Measurements from ENCODE around the gene FNDC3B. TPM values are rescaled to one million over a fixed set of nuclear protein-coding genes. Genes with fewer than 3 reads are reported as not detected.
A peak's percentile ranks its signal among the peaks of the same experiment; 100 is the strongest.

Gene FNDC3B
- total RNA-seq, 1 donor from 2014 or later: 169 TPM

- DNase-seq: no peak
Observed at GRCh38 chr3:172192830-172193415, 153.5 kb downstream of the FNDC3B start.

- DNase-seq: no peak
Observed at GRCh38 chr3:172193436-172193835, 154.1 kb downstream of the FNDC3B start.

GRCh38 chr3:172194702-172195406, 155.5 kb downstream of the FNDC3B start:
- DNase-seq: no peak

GRCh38 chr3:172195407-172195754, 156.0 kb downstream of the FNDC3B start:
- DNase-seq: peak; percentile 14

GRCh38 chr3:172197344-172197743, 158.0 kb downstream of the FNDC3B start:
- no peak for DNase-seq

- no peak for DNase-seq
Observed at GRCh38 chr3:172198428-172198827, 159.1 kb downstream of the FNDC3B start.

- DNase-seq: no peak
Observed at GRCh38 chr3:172199850-172200369, 160.5 kb downstream of the FNDC3B start.

GRCh38 chr3:172201136-172201869, 161.9 kb downstream of the FNDC3B start:
- DNase-seq: peak; percentile 92

GRCh38 chr3:172201870-172202236, 162.5 kb downstream of the FNDC3B start:
- peak; percentile 91 for DNase-seq

- DNase-seq: no peak
Observed at GRCh38 chr3:172202797-172203196, 163.4 kb downstream of the FNDC3B start.

- peak; percentile 24 for DNase-seq
Observed at GRCh38 chr3:172203522-172204258, 164.3 kb downstream of the FNDC3B start.

- DNase-seq: no peak
Observed at GRCh38 chr3:172204716-172205115, 165.3 kb downstream of the FNDC3B start.

GRCh38 chr3:172208586-172209332, 169.4 kb downstream of the FNDC3B start:
- no peak for DNase-seq

GRCh38 chr3:172209333-172210321, 170.2 kb downstream of the FNDC3B start:
- no peak for DNase-seq

GRCh38 chr3:172210355-172210754, 171.0 kb downstream of the FNDC3B start:
- DNase-seq: no peak

GRCh38 chr3:172211123-172211522, 171.7 kb downstream of the FNDC3B start:
- no peak for DNase-seq

- no peak for DNase-seq
Observed at GRCh38 chr3:172213200-172213599, 173.8 kb downstream of the FNDC3B start.

- DNase-seq: no peak
Observed at GRCh38 chr3:172213904-172214303, 174.5 kb downstream of the FNDC3B start.

GRCh38 chr3:172216267-172216666, 176.9 kb downstream of the FNDC3B start:
- DNase-seq: no peak

- no peak for DNase-seq
Observed at GRCh38 chr3:172216911-172217310, 177.5 kb downstream of the FNDC3B start.

- DNase-seq: no peak
Observed at GRCh38 chr3:172217877-172218276, 178.5 kb downstream of the FNDC3B start.

All from skin of body (tissue), 2 donors.